Raji (cell line): Measurements from ENCODE around the gene CELA3A.

Source experiments
- POLR2A ChIP-seq: IDR thresholded peaks from 2 replicates; pipeline ENCODE4 v1.6.1; 2011; ENCODE audit warnings: low read depth, low read length, control low read depth; ENCODE audit not compliant: insufficient read depth

The CELA3A gene

DNA sequence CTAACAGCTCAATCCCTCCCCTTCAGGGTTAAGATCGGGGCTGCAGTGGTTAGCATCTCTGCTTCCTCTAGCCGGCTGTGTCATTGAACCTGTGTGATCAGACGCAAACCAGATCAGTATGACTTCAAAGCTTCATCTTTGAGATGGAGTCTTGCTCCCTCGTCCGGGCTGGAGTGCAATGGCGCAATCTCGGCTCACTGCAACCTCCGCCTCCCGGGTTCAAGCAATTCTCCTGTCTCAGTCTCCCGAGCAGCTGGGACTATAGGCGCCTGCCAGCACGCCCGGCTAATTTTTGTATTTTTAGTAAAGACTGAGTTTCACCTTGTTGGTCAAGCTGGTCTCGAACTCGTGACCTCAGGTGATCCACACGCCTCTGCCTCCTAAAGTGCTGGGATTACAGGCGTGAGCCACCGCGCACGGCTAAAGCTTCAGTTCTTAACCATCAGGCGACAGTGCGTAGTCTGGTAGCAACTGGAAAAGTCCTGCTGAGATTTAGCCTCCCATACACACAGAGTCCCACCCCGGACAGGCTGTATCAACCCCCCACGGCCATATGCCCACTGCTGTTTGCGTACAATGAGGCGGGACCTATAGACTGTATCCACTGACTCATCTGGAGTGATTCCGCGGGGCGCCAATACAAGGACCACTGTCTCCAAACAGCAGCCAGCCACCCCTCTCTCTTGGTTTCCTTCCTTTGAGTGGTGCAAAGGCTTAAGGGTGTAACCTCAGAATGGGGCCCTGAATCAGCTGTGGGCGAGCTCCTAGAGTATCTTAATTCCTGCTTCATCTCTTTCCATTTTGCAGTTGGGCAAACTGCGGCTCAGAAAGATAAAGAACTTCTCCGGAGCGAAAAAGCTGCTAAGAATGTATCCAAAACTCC is 23.3 kb downstream of the CELA3A start:
- no peak for TF ChIP-seq POLR2A

DNA sequence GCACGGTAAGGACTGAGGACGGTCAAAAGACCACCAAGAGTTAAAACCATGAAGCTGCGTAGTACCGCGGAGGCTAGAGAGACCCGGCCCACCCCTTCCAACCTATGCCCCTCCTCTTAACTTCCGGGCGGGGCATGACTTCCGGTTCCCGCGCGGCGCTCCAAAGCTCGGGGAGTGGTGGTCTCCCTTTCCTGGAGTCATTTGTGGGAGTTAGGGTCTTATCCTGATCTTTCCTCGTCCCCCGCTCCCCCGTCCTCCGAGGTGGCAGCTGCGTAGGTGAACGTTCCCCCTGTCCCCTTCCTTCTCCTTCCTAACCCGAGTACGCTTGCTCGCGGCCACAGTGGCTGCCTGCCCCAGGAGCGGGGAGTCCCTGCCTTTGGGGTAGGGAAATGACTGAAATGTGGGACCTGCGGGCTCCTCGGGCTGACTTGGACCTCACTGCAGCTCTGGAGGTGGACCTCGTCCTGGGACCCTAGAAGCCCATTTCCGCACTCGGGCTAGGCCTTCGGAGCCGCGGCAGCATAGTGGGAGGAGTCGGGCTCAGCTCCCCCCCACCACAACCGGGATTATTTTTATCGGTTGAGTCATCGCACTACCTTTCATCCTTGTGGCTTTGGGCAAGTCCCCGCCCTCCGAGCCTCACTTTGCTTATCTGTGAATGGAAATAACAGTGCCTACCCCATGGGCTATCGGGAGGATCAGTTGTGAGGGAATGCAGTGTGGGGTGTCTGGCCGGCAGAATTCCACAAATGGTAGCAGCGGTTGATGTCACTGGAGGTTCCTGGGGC is 24.1 kb downstream of the CELA3A start:
- TF ChIP-seq POLR2A, result peak; percentile 85

DNA sequence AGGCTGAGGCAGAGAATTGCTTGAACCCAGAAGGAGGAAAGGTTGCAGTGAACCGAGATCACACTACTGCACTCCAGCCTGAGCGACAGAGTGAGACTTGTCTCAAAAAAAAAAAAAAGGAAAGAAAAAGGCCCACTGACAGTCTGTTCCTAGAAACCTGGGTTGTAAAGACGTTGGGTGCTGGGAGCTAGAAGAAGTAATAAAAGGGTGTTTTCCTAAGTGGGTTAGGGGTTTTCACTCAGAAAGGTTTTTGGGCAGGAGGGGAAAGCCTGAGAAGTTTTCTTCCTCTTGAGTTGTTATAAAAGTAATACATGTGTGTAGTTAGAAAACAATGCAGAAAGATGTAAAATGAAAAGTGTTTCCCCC is 25.4 kb downstream of the CELA3A start:
- TF ChIP-seq POLR2A, result no peak

DNA sequence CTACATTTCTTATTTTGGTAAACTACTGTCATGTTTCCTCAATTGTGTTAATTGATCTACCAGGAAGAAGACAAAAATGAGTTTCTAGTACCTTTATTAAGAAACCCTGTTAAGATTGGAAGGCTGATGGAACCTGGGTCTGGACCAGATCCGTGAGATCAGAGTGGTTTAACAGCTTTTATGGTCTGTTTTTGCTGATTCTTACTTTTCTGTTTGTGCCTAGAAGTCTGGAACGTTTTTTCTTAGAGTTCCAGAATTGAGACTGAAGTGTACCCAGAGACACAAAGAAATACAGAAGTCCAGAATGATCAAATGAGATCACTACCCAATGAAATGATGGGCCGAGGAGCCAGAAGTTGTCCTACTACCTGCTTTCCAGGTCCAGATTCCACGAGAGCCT is 28.6 kb downstream of the CELA3A start:
- no peak for TF ChIP-seq POLR2A

DNA sequence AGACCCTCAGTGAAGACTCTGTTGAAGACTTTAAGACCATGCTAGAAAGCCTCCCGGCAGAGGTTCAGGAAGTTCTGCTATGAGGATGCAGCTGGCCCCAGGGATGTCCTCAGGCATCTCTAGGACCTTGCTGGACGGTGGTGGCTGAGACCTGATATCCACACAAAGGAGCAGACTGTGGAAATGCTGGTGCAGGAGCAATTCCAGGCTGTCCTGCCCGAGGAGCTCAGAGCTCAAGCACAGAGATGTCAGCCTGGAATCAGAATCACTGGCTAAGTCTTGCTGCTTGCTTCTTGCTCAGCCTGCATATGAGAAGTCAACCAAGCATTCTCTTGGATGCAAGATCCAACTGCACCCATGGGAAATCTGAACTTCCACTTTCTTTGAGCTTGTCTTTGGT is 29.0 kb downstream of the CELA3A start:
- TF ChIP-seq POLR2A, result no peak

DNA sequence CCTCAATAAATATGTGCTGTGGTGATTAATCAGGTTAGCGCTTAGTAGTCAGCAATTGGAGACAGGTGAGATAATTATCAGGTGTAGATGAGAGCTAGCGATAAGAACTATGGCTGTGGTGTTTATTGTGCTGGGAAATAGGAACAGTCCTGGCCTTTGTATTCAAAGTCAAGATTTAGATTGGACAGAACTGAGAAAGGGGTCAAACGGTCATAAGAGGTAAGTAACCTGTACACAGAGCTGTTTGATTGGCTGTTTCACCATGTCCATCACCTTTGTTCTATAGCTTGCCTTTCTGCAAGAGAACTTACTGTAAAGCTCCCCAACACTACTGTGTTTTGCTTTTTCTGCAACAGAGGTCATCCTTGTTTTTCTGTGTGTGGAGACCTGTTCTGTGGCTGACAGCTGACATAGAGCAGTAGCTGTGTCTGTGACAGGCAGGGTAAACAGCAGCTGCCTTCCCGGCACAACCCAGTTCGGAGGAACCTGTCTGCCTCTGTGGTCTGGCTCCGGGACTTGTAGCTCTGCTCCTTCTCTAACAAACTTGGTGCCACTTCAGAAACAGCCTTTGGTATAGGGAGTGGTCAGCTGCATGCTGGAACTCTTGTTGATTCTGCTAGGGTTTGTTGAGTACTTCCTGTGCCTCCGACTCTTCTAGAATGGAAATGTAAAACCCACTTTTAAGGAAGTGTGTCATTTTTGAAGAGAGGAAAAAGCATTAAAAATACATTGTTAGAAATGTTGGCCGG is 29.9 kb downstream of the CELA3A start:
- no peak for TF ChIP-seq POLR2A

DNA sequence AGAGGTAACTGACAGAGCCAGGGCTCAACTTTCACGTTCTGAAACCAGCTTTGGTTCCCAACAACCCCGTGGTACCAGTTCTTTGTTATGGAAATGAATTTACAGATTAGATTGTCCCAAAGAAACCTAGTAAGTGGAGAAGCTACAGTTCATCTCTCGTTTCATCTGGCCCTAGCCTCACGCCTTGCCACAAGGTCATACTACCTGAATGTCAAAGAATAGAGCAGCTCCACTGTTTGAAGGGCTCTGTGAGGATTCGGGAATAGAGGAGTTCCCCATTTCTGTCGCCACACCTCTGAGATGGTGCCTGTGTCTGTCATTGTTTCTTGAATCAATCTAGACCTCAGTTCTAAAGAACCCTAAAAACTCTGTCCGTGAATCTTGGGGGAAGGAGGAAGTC is 36.1 kb downstream of the CELA3A start:
- TF ChIP-seq POLR2A, result no peak

DNA sequence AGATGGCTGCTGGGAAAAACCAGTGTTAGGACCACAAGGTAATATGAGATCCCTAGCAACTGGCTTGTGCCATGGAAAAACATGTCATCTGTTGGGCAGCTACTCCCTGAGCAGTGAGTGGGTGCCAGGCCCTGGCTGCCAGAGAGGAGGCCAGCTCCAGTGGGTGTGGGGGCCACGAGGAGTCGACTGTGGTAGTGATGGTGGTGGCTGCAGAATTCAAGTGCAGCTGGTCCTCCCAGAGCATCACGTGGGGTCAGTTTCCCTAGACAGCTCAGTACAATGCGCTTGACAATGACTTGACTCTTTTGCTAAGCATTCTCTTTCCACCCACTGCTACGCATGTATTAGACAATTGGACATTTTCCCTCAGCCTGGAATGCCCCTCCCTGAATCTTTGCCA is 36.6 kb downstream of the CELA3A start:
- no peak for TF ChIP-seq POLR2A

DNA sequence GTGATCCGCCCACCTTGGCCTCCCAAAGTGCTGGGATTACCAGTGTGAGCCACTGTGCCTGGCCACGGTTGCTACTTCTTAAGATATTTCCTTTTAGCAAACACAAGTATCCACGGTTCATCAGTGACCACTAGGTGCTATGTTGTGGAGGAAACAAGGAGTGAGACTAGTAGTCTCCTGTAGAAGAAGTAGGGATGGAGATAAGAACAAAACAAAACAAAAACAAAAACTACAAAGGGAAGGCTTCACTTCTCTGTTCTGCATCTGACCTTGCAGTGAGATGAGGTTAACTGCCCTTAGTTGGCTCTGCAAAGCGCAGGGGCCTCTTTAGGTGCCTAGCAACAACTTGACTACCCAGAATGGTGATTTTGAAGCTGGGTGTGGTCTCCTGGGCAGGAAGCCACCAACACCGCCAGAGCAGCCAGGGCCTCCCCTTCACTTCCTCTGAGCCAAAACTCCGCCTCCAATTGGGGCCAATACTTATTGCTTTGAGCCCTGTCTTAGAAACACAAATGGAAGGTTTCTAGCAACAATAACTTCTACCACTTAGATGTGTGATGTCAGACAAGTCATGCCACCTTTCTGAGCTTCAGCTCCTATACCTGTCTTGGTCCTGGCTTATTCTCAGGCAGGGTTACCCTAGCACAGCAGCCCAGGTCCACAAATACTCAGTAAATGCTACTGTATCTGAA is 38.3 kb downstream of the CELA3A start:
- TF ChIP-seq POLR2A, result peak; percentile 51

DNA sequence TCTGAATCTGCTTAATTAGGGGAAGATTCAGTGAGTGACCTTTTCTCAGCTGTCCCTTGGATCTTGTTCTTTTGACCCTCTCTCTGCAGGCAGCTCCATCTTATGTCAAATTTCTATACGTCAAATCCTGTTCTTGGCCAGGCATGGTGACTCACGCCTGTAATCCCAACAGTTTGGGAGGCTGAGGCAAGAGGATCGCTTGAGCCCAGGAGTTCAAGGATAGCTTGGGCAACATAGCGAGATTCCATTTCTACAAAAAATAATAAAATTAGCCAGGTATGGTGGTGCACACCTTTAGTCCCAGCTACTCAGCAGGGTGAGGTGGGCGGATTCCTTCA is 38.8 kb downstream of the CELA3A start:
- no peak for TF ChIP-seq POLR2A

DNA sequence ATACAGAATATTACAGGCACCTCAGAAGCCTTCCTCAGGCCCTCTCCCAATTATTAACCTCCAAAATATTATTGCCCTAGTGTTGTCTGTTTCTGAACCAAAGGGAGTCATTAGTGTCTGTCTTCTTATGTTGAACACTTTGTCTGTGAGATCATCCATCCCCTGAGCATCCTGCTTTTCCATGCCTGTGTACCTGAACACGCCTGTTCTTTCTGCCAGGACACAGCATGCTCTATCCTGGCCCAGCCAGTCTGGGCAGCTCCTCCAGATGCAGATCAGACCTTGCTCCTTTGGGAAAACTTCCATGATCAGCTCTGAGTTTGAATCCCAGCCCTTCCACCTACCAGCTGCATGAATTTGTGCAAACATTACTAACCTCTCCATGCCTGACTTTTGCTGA is 40.0 kb downstream of the CELA3A start:
- TF ChIP-seq POLR2A, result no peak

DNA sequence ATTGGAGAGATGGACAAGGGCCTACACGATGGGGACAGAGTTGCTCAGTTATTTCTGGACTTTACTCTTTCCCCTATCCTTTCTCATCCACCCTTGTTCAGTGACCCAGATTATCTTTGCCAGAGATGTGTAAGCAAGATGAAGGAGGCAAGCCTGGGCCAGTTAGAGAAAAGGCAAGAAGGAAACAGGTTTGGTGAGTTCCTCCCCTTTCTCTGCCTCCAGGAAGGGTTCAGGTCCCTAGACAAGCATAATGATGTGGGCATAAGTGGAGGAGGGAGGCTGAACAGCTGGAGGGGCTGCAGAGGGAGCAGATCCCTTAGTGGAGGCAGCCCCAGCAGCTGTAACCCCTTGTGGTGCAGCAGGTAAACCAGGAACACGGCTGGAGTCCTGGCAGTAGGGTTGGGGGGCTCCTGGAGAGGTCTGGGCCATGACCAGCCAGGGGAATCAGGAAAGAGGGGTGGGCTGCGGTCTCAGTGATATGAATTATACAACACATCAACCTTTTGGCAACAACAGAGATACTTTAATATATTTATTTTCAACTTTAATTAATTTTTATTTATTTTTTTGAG is 41.8 kb downstream of the CELA3A start:
- no peak for TF ChIP-seq POLR2A

DNA sequence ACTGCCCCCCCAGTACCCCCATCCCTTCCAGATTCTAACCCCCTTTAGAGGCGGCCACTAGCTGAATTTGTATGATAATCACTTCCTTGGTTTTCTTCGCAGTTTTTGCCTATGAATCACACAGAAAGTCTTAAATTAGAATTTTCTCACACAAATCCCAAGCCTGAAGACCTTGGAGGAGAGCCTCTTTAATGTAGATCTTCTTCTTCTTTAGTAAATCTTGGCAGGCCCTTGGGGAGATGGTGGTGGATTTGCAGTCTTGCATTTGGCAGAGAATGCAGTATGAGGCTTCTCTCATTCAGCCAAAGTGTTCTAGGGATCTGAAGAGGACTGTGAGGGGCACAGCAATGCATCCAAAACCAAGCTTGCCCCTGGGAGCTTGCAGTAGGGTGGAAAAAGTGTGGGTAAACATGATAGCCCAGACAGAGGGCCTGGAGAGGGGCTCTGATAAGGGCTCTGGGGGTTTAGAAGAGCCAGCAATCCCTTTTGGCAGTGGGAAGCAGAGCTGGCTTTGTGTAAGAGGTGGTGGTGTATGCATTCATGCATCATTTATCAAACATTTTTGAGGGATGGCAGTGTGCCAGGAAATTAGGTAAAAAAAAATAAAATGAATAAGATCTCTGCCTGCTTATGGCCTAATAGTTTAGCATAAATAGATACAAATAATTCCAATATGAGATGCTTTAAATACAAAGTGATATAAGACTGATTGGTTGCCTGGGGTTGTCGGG is 43.4 kb downstream of the CELA3A start:
- TF ChIP-seq POLR2A, result no peak

DNA sequence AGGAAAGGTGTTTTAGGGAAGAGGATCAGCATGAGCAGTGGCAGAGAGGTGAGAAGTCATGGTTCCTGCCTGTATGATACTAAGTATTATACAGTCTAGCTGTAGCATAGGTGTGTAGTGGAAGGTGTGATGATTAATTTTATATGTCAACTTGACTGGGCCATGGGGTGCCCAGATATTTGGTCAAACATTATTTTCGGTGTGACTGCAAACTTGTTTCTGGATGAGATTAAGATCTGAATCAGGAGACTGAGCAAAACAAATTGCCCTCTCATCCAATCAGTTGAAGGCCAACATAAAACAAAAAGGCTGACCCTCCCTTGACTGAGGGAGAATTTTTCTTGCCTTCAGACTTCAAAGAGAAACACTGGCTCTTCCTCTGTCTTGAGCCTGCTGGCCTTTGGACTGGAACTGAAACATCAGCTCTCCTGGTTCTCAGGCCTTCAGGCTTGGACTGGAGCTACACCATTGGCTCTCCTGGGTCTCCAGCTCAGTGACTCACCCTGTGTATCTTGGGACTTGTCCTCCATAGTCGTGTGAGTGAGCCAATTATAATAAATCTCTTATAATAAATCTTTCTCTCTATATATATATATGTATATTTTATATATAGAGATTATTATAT is 44.3 kb downstream of the CELA3A start:
- TF ChIP-seq POLR2A, result no peak
